Erythroblast (primary cell): ENCODE data around the gene NFASC.

Source experiments
- DNase-seq, 2 experiments: peaks; one replicate each; lab custom pipeline; 2025; lab: John Stamatoyannopoulos, UW
- GATA1 ChIP-seq: IDR thresholded peaks from 2 replicates; pipeline ENCODE4 v1.6.1; 2011; ENCODE audit warnings: low read depth, mild to moderate bottlenecking, control low read depth, low read length, moderate library complexity
- POLR2A ChIP-seq: IDR thresholded peaks from 2 replicates; pipeline ENCODE4 v1.6.1; 2011; ENCODE audit warnings: mild to moderate bottlenecking, low read length

The NFASC gene

GRCh38 chr1:204920967-204921366 is 50.3 kb downstream of the NFASC start:
- DNase-seq = no peak

GRCh38 chr1:204921855-204922516 is 51.3 kb downstream of the NFASC start:
- DNase-seq = no peak
- TF ChIP-seq POLR2A = no peak
- TF ChIP-seq GATA1 = no peak

More at GRCh38 chr1:204920967-204921366, 50.3 kb downstream of the NFASC start:
- TF ChIP-seq GATA1 (no peak), POLR2A (no peak)

GRCh38 chr1:204923201-204923600 is 52.5 kb downstream of the NFASC start:
- TF ChIP-seq POLR2A = no peak
- no peak for TF ChIP-seq GATA1
- no peak for DNase-seq

- TF ChIP-seq GATA1 = no peak
- DNase-seq = no peak
These were observed 53.0 kb downstream of the NFASC start for GRCh38 chr1:204923626-204924012.

- no peak for DNase-seq
- TF ChIP-seq GATA1 (no peak), POLR2A (no peak)
These were observed 53.5 kb downstream of the NFASC start for GRCh38 chr1:204924013-204924759.

GRCh38 chr1:204925701-204926100 is 55.0 kb downstream of the NFASC start:
- TF ChIP-seq GATA1 (no peak), POLR2A (no peak)
- peak; percentile 5 to 37 for DNase-seq

GRCh38 chr1:204927673-204928641 is 57.3 kb downstream of the NFASC start:
- no peak for DNase-seq
- TF ChIP-seq POLR2A (no peak), GATA1 (no peak)

- no peak for DNase-seq
- TF ChIP-seq GATA1 (no peak), POLR2A (no peak)
These were observed 58.2 kb downstream of the NFASC start for GRCh38 chr1:204928671-204929486.

GRCh38 chr1:204929487-204930154 is 59.0 kb downstream of the NFASC start:
- no peak for DNase-seq
- no peak for TF ChIP-seq POLR2A
- no peak for TF ChIP-seq GATA1

- TF ChIP-seq GATA1 (no peak), POLR2A (no peak)
These were observed 59.5 kb downstream of the NFASC start for GRCh38 chr1:204930155-204930523.

GRCh38 chr1:204931313-204931712 is 60.7 kb downstream of the NFASC start:
- DNase-seq = no peak
- TF ChIP-seq POLR2A (no peak), GATA1 (no peak)

More at GRCh38 chr1:204930155-204930523, 59.5 kb downstream of the NFASC start:
- DNase-seq = no peak

GRCh38 chr1:204931768-204932572 is 61.3 kb downstream of the NFASC start:
- TF ChIP-seq POLR2A = no peak
- no peak for TF ChIP-seq GATA1
- DNase-seq = no peak

GRCh38 chr1:204932573-204932909 is 61.9 kb downstream of the NFASC start:
- DNase-seq = no peak
- TF ChIP-seq GATA1 = no peak
- no peak for TF ChIP-seq POLR2A
